ENCODE data around the gene MAGOH.
"Not testable (repeated sequence)": the region's sequence is repeated elsewhere in the genome, so short reads cannot be mapped to it uniquely, and the experiment has no call there.

The MAGOH gene

GRCh38 chr1:53238197-53239155 lies at the start of gene MAGOH:
TSS of gene MAGOH (minus strand) at chr1:53238518. CDS start at chr1:53238448, 70 bp downstream.
- peak; percentile 87 for DNase-seq (ENCODE audit: low read depth)

GRCh38 chr1:53286955-53287354 lies 48.6 kb upstream of the MAGOH start:
- DNase-seq (ENCODE audit: low read depth) = no peak

GRCh38 chr1:53285969-53286760 lies 47.8 kb upstream of the MAGOH start:
- no peak for DNase-seq (ENCODE audit: low read depth)

GRCh38 chr1:53285546-53285945 lies 47.2 kb upstream of the MAGOH start:
- no peak for DNase-seq (ENCODE audit: low read depth)

- no peak for DNase-seq (ENCODE audit: low read depth)
Measured at GRCh38 chr1:53284224-53285020, 46.1 kb upstream of the MAGOH start.

- DNase-seq (ENCODE audit: low read depth) = not testable (repeated sequence)
Measured at GRCh38 chr1:53283156-53283555, 44.8 kb upstream of the MAGOH start.

- DNase-seq (ENCODE audit: low read depth) = no peak
Measured at GRCh38 chr1:53281133-53281532, 42.8 kb upstream of the MAGOH start.

GRCh38 chr1:53280496-53280895 lies 42.2 kb upstream of the MAGOH start:
- no peak for DNase-seq (ENCODE audit: low read depth)

GRCh38 chr1:53279296-53280200 lies 41.2 kb upstream of the MAGOH start:
- no peak for DNase-seq (ENCODE audit: low read depth)

GRCh38 chr1:53278298-53278725 lies 40.0 kb upstream of the MAGOH start:
- peak; percentile 65 for DNase-seq (ENCODE audit: low read depth)

- DNase-seq (ENCODE audit: low read depth) = no peak
Measured at GRCh38 chr1:53277326-53277725, 39.0 kb upstream of the MAGOH start.

- DNase-seq (ENCODE audit: low read depth) = no peak
Measured at GRCh38 chr1:53276902-53277281, 38.6 kb upstream of the MAGOH start.

GRCh38 chr1:53276153-53276901 lies 38.0 kb upstream of the MAGOH start:
- DNase-seq (ENCODE audit: low read depth) = no peak

GRCh38 chr1:53275566-53275965 lies 37.2 kb upstream of the MAGOH start:
- no peak for DNase-seq (ENCODE audit: low read depth)

- no peak for DNase-seq (ENCODE audit: low read depth)
Measured at GRCh38 chr1:53274541-53275185, 36.3 kb upstream of the MAGOH start.

GRCh38 chr1:53274026-53274425 lies 35.7 kb upstream of the MAGOH start:
- DNase-seq (ENCODE audit: low read depth) = no peak

- DNase-seq (ENCODE audit: low read depth) = no peak
Measured at GRCh38 chr1:53273526-53273925, 35.2 kb upstream of the MAGOH start.

GRCh38 chr1:53272349-53272748 lies 34.0 kb upstream of the MAGOH start:
- no peak for DNase-seq (ENCODE audit: low read depth)

- DNase-seq (ENCODE audit: low read depth) = no peak
Measured at GRCh38 chr1:53271446-53272090, 33.2 kb upstream of the MAGOH start.

Data from activated T-cell treated with anti-CD3 and anti-CD28 coated beads for 1 hour (primary cell).